ENCODE results near the gene HIGD1A. TPM values are rescaled to one million over a fixed set of nuclear protein-coding genes. Genes with fewer than 3 reads are reported as not detected.
"Not testable (repeated sequence)": the region's sequence is repeated elsewhere in the genome, so short reads cannot be mapped to it uniquely, and the experiment has no call there.

The HIGD1A gene
- total RNA-seq, 4 donors from 2014 or later: 45.1 to 123 (median 114) TPM

GRCh38 chr3:42815826-42816225, 11.5 kb upstream of the HIGD1A start:
- TF ChIP-seq CTCF (IDR thresholded peaks at IDR 0.05) (no peak), POLR2A (IDR thresholded peaks at IDR 0.05) (no peak)

GRCh38 chr3:42814914-42815507, 10.7 kb upstream of the HIGD1A start:
- H3K4me3 ChIP-seq (ENCODE audit: low read depth, poor library complexity, severe bottlenecking): no peak overlapping the region
- intact Hi-C loops (cut with DNase I; ENCODE audit: low total_unique reads): no loop called here
- no peak for DNase-seq (ENCODE audit: low spot score in 2 of 2)
- TF ChIP-seq POLR2A (IDR thresholded peaks at IDR 0.05): no peak
- TF ChIP-seq CTCF (IDR thresholded peaks at IDR 0.05): no peak
- WGBS, 2 donors: 15 to 24% methylated on average over 2 of the region's 2 CpGs

More at GRCh38 chr3:42815826-42816225, 11.5 kb upstream of the HIGD1A start:
- DNase-seq (ENCODE audit: low spot score in 2 of 2): no peak
- intact Hi-C loops (cut with DNase I; ENCODE audit: low total_unique reads): no loop called here
- WGBS, 2 donors: 55 to 83% methylated on average over 2 of the region's 2 CpGs
- no peak overlapping the region for H3K4me3 ChIP-seq (ENCODE audit: low read depth, poor library complexity, severe bottlenecking)

- H3K4me3 ChIP-seq (ENCODE audit: low read depth, poor library complexity, severe bottlenecking): no peak overlapping the region
- no peak for TF ChIP-seq POLR2A (IDR thresholded peaks at IDR 0.05)
- TF ChIP-seq CTCF (IDR thresholded peaks at IDR 0.05): no peak
- DNase-seq (ENCODE audit: low spot score in 2 of 2): no peak
- intact Hi-C loops (cut with DNase I; ENCODE audit: low total_unique reads): no loop called here
- WGBS, 2 donors: 68 to 89% methylated on average over 5 of the region's 5 CpGs
These were observed 10.0 kb upstream of the HIGD1A start for GRCh38 chr3:42814246-42814645.

- DNase-seq (ENCODE audit: low spot score in 2 of 2); H3K4me3 ChIP-seq (ENCODE audit: low read depth, poor library complexity, severe bottlenecking); intact Hi-C loops (cut with DNase I; ENCODE audit: low total_unique reads): not testable (repeated sequence)
- 48 to 55% methylated on average over 15 of the region's 15 CpGs for WGBS, 2 donors
These were observed 7.0 kb upstream of the HIGD1A start for GRCh38 chr3:42811118-42811883.

GRCh38 chr3:42810706-42811105, 6.4 kb upstream of the HIGD1A start:
- intact Hi-C loops (cut with DNase I; ENCODE audit: low total_unique reads); H3K4me3 ChIP-seq (ENCODE audit: low read depth, poor library complexity, severe bottlenecking); DNase-seq (ENCODE audit: low spot score in 2 of 2): not testable (repeated sequence)
- 75 to 83% methylated on average over 10 of the region's 10 CpGs for WGBS, 2 donors

GRCh38 chr3:42809202-42809601, 4.9 kb upstream of the HIGD1A start, which contains the start of gene ACKR2:
TSS of gene ACKR2 (plus strand) at chr3:42809445. CDS start at chr3:42864503, 55,058 bp downstream.
- no peak for DNase-seq (ENCODE audit: low spot score in 2 of 2)
- intact Hi-C loops (cut with DNase I; ENCODE audit: low total_unique reads): no loop called here
- no peak for TF ChIP-seq CTCF (IDR thresholded peaks at IDR 0.05)
- TF ChIP-seq POLR2A (IDR thresholded peaks at IDR 0.05): no peak
- 83% methylated on average over 5 of the region's 5 CpGs for WGBS, 2 donors
- H3K4me3 ChIP-seq (ENCODE audit: low read depth, poor library complexity, severe bottlenecking): no peak within 1 kb of the TSS

All from lower leg skin (tissue), 4 donors.